Measurements from ENCODE around the gene MBNL2.

The MBNL2 gene

GRCh38 chr13:97248243-97248642 lies 26.1 kb downstream of the MBNL2 start:
- no peak overlapping the region for H3K4me3 Mint-ChIP-seq
- peaks cover 2% of the 10 kb centered on the region for H3K4me1 Mint-ChIP-seq (ENCODE audit: low read depth)
- no peaks in the 10 kb centered on the region for H3K27me3 Mint-ChIP-seq (ENCODE audit: low read depth)
- no peaks in the 10 kb centered on the region for H3K9me3 Mint-ChIP-seq
- no peaks in the 10 kb centered on the region for H3K36me3 Mint-ChIP-seq (ENCODE audit: low read depth)
- H3K27ac Mint-ChIP-seq: no peak overlapping the region

- H3K4me3 Mint-ChIP-seq: no peak overlapping the region
- H3K9me3 Mint-ChIP-seq: no peaks in the 10 kb centered on the region
- H3K4me1 Mint-ChIP-seq (ENCODE audit: low read depth): peaks cover 2% of the 10 kb centered on the region
- H3K27ac Mint-ChIP-seq: no peak overlapping the region
- H3K27me3 Mint-ChIP-seq (ENCODE audit: low read depth): no peaks in the 10 kb centered on the region
- no peaks in the 10 kb centered on the region for H3K36me3 Mint-ChIP-seq (ENCODE audit: low read depth)
Observed at GRCh38 chr13:97249093-97249795, 27.1 kb downstream of the MBNL2 start.

- Mint-ChIP-seq H3K27me3 (ENCODE audit: low read depth) (no peaks in the 10 kb centered on the region), H3K4me1 (ENCODE audit: low read depth) (peaks cover 2% of the 10 kb centered on the region), H3K27ac (no peak overlapping the region), H3K9me3 (no peaks in the 10 kb centered on the region), H3K4me3 (no peak overlapping the region), H3K36me3 (ENCODE audit: low read depth) (no peaks in the 10 kb centered on the region)
Observed at GRCh38 chr13:97249796-97250495, 27.8 kb downstream of the MBNL2 start.

GRCh38 chr13:97250560-97250959 lies 28.4 kb downstream of the MBNL2 start:
- no peaks in the 10 kb centered on the region for H3K9me3 Mint-ChIP-seq
- H3K36me3 Mint-ChIP-seq (ENCODE audit: low read depth): peaks cover under 1% of the 10 kb centered on the region
- H3K4me3 Mint-ChIP-seq: no peak overlapping the region
- no peak overlapping the region for H3K27ac Mint-ChIP-seq
- no peaks in the 10 kb centered on the region for H3K27me3 Mint-ChIP-seq (ENCODE audit: low read depth)
- H3K4me1 Mint-ChIP-seq (ENCODE audit: low read depth): peaks cover 5% of the 10 kb centered on the region

GRCh38 chr13:97252735-97253134 lies 30.6 kb downstream of the MBNL2 start:
- H3K36me3 Mint-ChIP-seq (ENCODE audit: low read depth): peaks cover 6% of the 10 kb centered on the region
- peaks cover 21% of the 10 kb centered on the region for H3K4me1 Mint-ChIP-seq (ENCODE audit: low read depth)
- no peak overlapping the region for H3K27ac Mint-ChIP-seq
- no peak overlapping the region for H3K4me3 Mint-ChIP-seq
- H3K9me3 Mint-ChIP-seq: peaks cover 3% of the 10 kb centered on the region
- no peaks in the 10 kb centered on the region for H3K27me3 Mint-ChIP-seq (ENCODE audit: low read depth)

- H3K9me3 Mint-ChIP-seq: peaks cover 3% of the 10 kb centered on the region
- H3K4me3 Mint-ChIP-seq: no peak overlapping the region
- H3K4me1 Mint-ChIP-seq (ENCODE audit: low read depth): peaks cover 28% of the 10 kb centered on the region
- H3K36me3 Mint-ChIP-seq (ENCODE audit: low read depth): peaks cover 6% of the 10 kb centered on the region
- no peak overlapping the region for H3K27ac Mint-ChIP-seq
- no peaks in the 10 kb centered on the region for H3K27me3 Mint-ChIP-seq (ENCODE audit: low read depth)
Observed at GRCh38 chr13:97253581-97254293, 31.6 kb downstream of the MBNL2 start.

GRCh38 chr13:97254816-97255215 lies 32.7 kb downstream of the MBNL2 start:
- peaks cover 6% of the 10 kb centered on the region for H3K36me3 Mint-ChIP-seq (ENCODE audit: low read depth)
- no peaks in the 10 kb centered on the region for H3K27me3 Mint-ChIP-seq (ENCODE audit: low read depth)
- H3K4me1 Mint-ChIP-seq (ENCODE audit: low read depth): peaks cover 34% of the 10 kb centered on the region
- H3K27ac Mint-ChIP-seq: no peak overlapping the region
- H3K4me3 Mint-ChIP-seq: no peak overlapping the region
- peaks cover 3% of the 10 kb centered on the region for H3K9me3 Mint-ChIP-seq

GRCh38 chr13:97255515-97256021 lies 33.4 kb downstream of the MBNL2 start:
- Mint-ChIP-seq H3K27me3 (ENCODE audit: low read depth) (no peaks in the 10 kb centered on the region), H3K9me3 (peaks cover 3% of the 10 kb centered on the region), H3K4me3 (no peak overlapping the region), H3K36me3 (ENCODE audit: low read depth) (peaks cover 6% of the 10 kb centered on the region), H3K4me1 (ENCODE audit: low read depth) (peaks cover 40% of the 10 kb centered on the region), H3K27ac (peak overlapping the region; percentile 55)

GRCh38 chr13:97256343-97256783 lies 34.2 kb downstream of the MBNL2 start:
- Mint-ChIP-seq H3K36me3 (ENCODE audit: low read depth) (peaks cover 6% of the 10 kb centered on the region), H3K27ac (no peak overlapping the region), H3K4me1 (ENCODE audit: low read depth) (peaks cover 46% of the 10 kb centered on the region), H3K27me3 (ENCODE audit: low read depth) (no peaks in the 10 kb centered on the region), H3K4me3 (no peak overlapping the region), H3K9me3 (peaks cover 3% of the 10 kb centered on the region)

- peaks cover 3% of the 10 kb centered on the region for H3K9me3 Mint-ChIP-seq
- no peak overlapping the region for H3K27ac Mint-ChIP-seq
- peaks cover 6% of the 10 kb centered on the region for H3K36me3 Mint-ChIP-seq (ENCODE audit: low read depth)
- no peak overlapping the region for H3K4me3 Mint-ChIP-seq
- H3K4me1 Mint-ChIP-seq (ENCODE audit: low read depth): peaks cover 55% of the 10 kb centered on the region
- no peaks in the 10 kb centered on the region for H3K27me3 Mint-ChIP-seq (ENCODE audit: low read depth)
Observed at GRCh38 chr13:97257228-97257755, 35.2 kb downstream of the MBNL2 start.

- Mint-ChIP-seq H3K27me3 (ENCODE audit: low read depth) (no peaks in the 10 kb centered on the region), H3K36me3 (ENCODE audit: low read depth) (peaks cover 6% of the 10 kb centered on the region), H3K27ac (peak overlapping the region; percentile 64), H3K9me3 (peaks cover 3% of the 10 kb centered on the region), H3K4me3 (peak overlapping the region; percentile 11), H3K4me1 (ENCODE audit: low read depth) (peaks cover 59% of the 10 kb centered on the region)
Observed at GRCh38 chr13:97257800-97258799, 36.0 kb downstream of the MBNL2 start.

- H3K4me3 Mint-ChIP-seq: no peak overlapping the region
- peaks cover 60% of the 10 kb centered on the region for H3K4me1 Mint-ChIP-seq (ENCODE audit: low read depth)
Observed at GRCh38 chr13:97258801-97259200, 36.7 kb downstream of the MBNL2 start.

GRCh38 chr13:97259410-97259797 lies 37.3 kb downstream of the MBNL2 start:
- Mint-ChIP-seq H3K27me3 (ENCODE audit: low read depth) (no peaks in the 10 kb centered on the region), H3K36me3 (ENCODE audit: low read depth) (peaks cover 6% of the 10 kb centered on the region), H3K27ac (no peak overlapping the region), H3K9me3 (peaks cover 3% of the 10 kb centered on the region), H3K4me3 (no peak overlapping the region), H3K4me1 (ENCODE audit: low read depth) (peaks cover 60% of the 10 kb centered on the region)

More at GRCh38 chr13:97258801-97259200, 36.7 kb downstream of the MBNL2 start:
- H3K27me3 Mint-ChIP-seq (ENCODE audit: low read depth): no peaks in the 10 kb centered on the region
- H3K36me3 Mint-ChIP-seq (ENCODE audit: low read depth): peaks cover 6% of the 10 kb centered on the region
- H3K9me3 Mint-ChIP-seq: peaks cover 3% of the 10 kb centered on the region
- H3K27ac Mint-ChIP-seq: peak overlapping the region; percentile 58
